ENCODE results near the gene AATF. TPM values are rescaled to one million over a fixed set of nuclear protein-coding genes. Genes with fewer than 3 reads are reported as not detected.

Gene AATF
- polyA plus RNA-seq, 1 experiment, result 16.7 TPM

GRCh38 chr17:36931697-36932382 is 16.9 kb upstream of the AATF start:
- POLR2A ChIA-PET, result no interaction called here
- H3K27me3 ChIP-seq (ENCODE audit: control insufficient read depth, insufficient read depth, low read length), result peaks cover 85% of the 10 kb centered on the region
- DNase-seq (ENCODE audit: low read depth), result no peak
- CTCF ChIA-PET, result no interaction called here
- no peaks in the 10 kb centered on the region for H3K36me3 ChIP-seq (ENCODE audit: control insufficient read depth, insufficient read depth, low read length)
- no peak overlapping the region for H3K4me3 ChIP-seq (ENCODE audit: low read depth, low read length)
- TF ChIP-seq CTCF (IDR thresholded peaks at IDR 0.05; ENCODE audit: insufficient read depth, low read depth, low read length), result no peak

- no peak for TF ChIP-seq CTCF (IDR thresholded peaks at IDR 0.05; ENCODE audit: insufficient read depth, low read depth, low read length)
- Histone ChIP-seq H3K36me3 (ENCODE audit: control insufficient read depth, insufficient read depth, low read length) (no peaks in the 10 kb centered on the region), H3K4me3 (ENCODE audit: low read depth, low read length) (no peak overlapping the region), H3K27me3 (ENCODE audit: control insufficient read depth, insufficient read depth, low read length) (peaks cover 87% of the 10 kb centered on the region)
- DNase-seq (ENCODE audit: low read depth), result no peak
- POLR2A ChIA-PET, result no interaction called here
- CTCF ChIA-PET, result no interaction called here
Observed at GRCh38 chr17:36932383-36932693, 16.4 kb upstream of the AATF start.

- no peak overlapping the region for H3K4me3 ChIP-seq (ENCODE audit: low read depth, low read length)
- no peak for TF ChIP-seq CTCF (IDR thresholded peaks at IDR 0.05; ENCODE audit: insufficient read depth, low read depth, low read length)
- ChIA-PET POLR2A (no interaction called here), CTCF (interaction anchor here (0.9 kb wide), 1 partner anchor 60 kb away, joined by 3 read pairs; no protein-coding TSS in a partner anchor)
- H3K36me3 ChIP-seq (ENCODE audit: control insufficient read depth, insufficient read depth, low read length), result no peaks in the 10 kb centered on the region
- peaks cover 88% of the 10 kb centered on the region for H3K27me3 ChIP-seq (ENCODE audit: control insufficient read depth, insufficient read depth, low read length)
- DNase-seq (ENCODE audit: low read depth), result no peak
Observed at GRCh38 chr17:36932694-36933511, 15.9 kb upstream of the AATF start.

GRCh38 chr17:36933512-36934143 is 15.1 kb upstream of the AATF start:
- Histone ChIP-seq H3K27me3 (ENCODE audit: control insufficient read depth, insufficient read depth, low read length) (peaks cover 90% of the 10 kb centered on the region), H3K36me3 (ENCODE audit: control insufficient read depth, insufficient read depth, low read length) (no peaks in the 10 kb centered on the region), H3K4me3 (ENCODE audit: low read depth, low read length) (no peak overlapping the region)
- ChIA-PET CTCF (interaction anchor here (0.9 kb wide), 1 partner anchor 60 kb away, joined by 3 read pairs; no protein-coding TSS in a partner anchor), POLR2A (no interaction called here)
- no peak for DNase-seq (ENCODE audit: low read depth)
- TF ChIP-seq CTCF (IDR thresholded peaks at IDR 0.05; ENCODE audit: insufficient read depth, low read depth, low read length), result no peak

GRCh38 chr17:36934144-36934691 is 14.5 kb upstream of the AATF start:
- CTCF ChIA-PET, result no interaction called here
- H3K4me3 ChIP-seq (ENCODE audit: low read depth, low read length), result no peak overlapping the region
- DNase-seq (ENCODE audit: low read depth), result no peak

More at GRCh38 chr17:36934144-36934691, 14.5 kb upstream of the AATF start:
- no peak for TF ChIP-seq CTCF (IDR thresholded peaks at IDR 0.05; ENCODE audit: insufficient read depth, low read depth, low read length)
- H3K36me3 ChIP-seq (ENCODE audit: control insufficient read depth, insufficient read depth, low read length), result no peaks in the 10 kb centered on the region
- POLR2A ChIA-PET, result no interaction called here
- H3K27me3 ChIP-seq (ENCODE audit: control insufficient read depth, insufficient read depth, low read length), result peaks cover 90% of the 10 kb centered on the region

All from BJ (cell line).